Testis (tissue), 3 donors: ENCODE measurements around the gene KCNMB4. TPM values are rescaled to one million over a fixed set of nuclear protein-coding genes. Genes with fewer than 3 reads are reported as not detected.

ENCODE experiments used
- DNase-seq: peaks from one replicate; pipeline ENCODE4 v3.0.0-alpha.2; 2019
- H3K27ac ChIP-seq, 2 donors: fragments of 200-600 bp; sonication (generic); one replicate each; pipeline ENCODE4 v1.5.1; 2019
- H3K27me3 ChIP-seq: fragments of 200-600 bp; sonication (generic); one replicate; pipeline ENCODE4 v1.5.1; 2019
- H3K36me3 ChIP-seq: fragments of 200-600 bp; sonication (generic); one replicate; pipeline ENCODE4 v1.5.1; 2017; ENCODE audit warnings: low read depth; ENCODE audit errors: missing control alignments
- H3K4me1 ChIP-seq: fragments of 200-600 bp; sonication (generic); one replicate; pipeline ENCODE4 v1.5.1; 2019
- H3K4me3 ChIP-seq, 2 donors: fragments of 200-600 bp; sonication (generic); one replicate each; pipeline ENCODE4 v1.5.1; 2017 to 2019
- H3K9me3 ChIP-seq: fragments of 200-600 bp; sonication (generic); one replicate; pipeline ENCODE4 v1.5.1; 2017
- CTCF ChIP-seq, 3 experiments: fragments of 450-650 bp in 2 of 3; fragments of 200-600 bp in 1 of 3; sonication (generic) in 1 of 3; IDR thresholded peaks; one replicate each; pipeline ENCODE4 v1.5.1; 2016 to 2019; ENCODE audit warnings: antibody characterized with exemption in 3 of 3, mild to moderate bottlenecking in 2 of 3, moderate library complexity in 1 of 3
- POLR2A ChIP-seq: fragments of 450-650 bp; IDR thresholded peaks from one replicate; pipeline ENCODE4 v1.6.1; 2017; ENCODE audit warnings: antibody characterized with exemption, mild to moderate bottlenecking, moderate library complexity
- WGBS, 2 donors: methylation state at CpG; one replicate each; pipeline ENCODE4 v1.1.5; 2018; 5-methylcytosine and 5-hydroxymethylcytosine counted together
- intact Hi-C: fragments of 100-400 bp; cut with DNase I; formaldehyde crosslinking; loops from one replicate; pipeline ENCODE4 v1.15.1; 2023; ENCODE audit warnings: low total_unique reads
- polyA plus RNA-seq: library from polyadenylated mRNA; stranded (reverse); fragments of 350-450 nt; fragmentation: Illumina TruSeq; extraction: RNeasy Lipid Tissue Mini Kit (QIAGEN cat#74804); gene quantifications from one replicate; pipeline ENCODE4 v1.2.3, GENCODE V29; 2014; ENCODE audit warnings: low read depth, low replicate concordance; ENCODE audit not compliant: insufficient read depth
- total RNA-seq, 2 donors: library from RNA; depleted of rRNA; stranded (reverse); fragments of >200 nt; gene quantifications; one replicate each; pipeline ENCODE4 v1.2.3, GENCODE V29; 2016

KCNMB4 gene
- total and polyA plus RNA-seq, 3 donors from 2014 or later = 3.5 to 8.8 (median 7.1) TPM

GRCh38 chr12:70359458-70360197 lies 6.5 kb upstream of the KCNMB4 start:
- intact Hi-C loops = no loop called here
- no peaks in the 10 kb centered on the region for H3K9me3 ChIP-seq
- no peak for DNase-seq
- no peaks in the 10 kb centered on the region for H3K4me1 ChIP-seq
- no peaks in the 10 kb centered on the region for H3K27me3 ChIP-seq
- 85 to 87% methylated on average over 1 of the region's 1 CpG for WGBS, 2 donors
- H3K4me3 ChIP-seq = no peak overlapping the region
- no peak overlapping the region for H3K27ac ChIP-seq
- no peaks in the 10 kb centered on the region for H3K36me3 ChIP-seq
- TF ChIP-seq CTCF (IDR thresholded peaks at IDR 0.05) = no peak
- TF ChIP-seq POLR2A = no peak

GRCh38 chr12:70360218-70360617 lies 5.9 kb upstream of the KCNMB4 start:
- no peaks in the 10 kb centered on the region for H3K4me1 ChIP-seq
- TF ChIP-seq POLR2A = no peak
- no peak for TF ChIP-seq CTCF (IDR thresholded peaks at IDR 0.05)
- H3K27ac ChIP-seq = no peak overlapping the region
- no peaks in the 10 kb centered on the region for H3K27me3 ChIP-seq
- H3K36me3 ChIP-seq = no peaks in the 10 kb centered on the region
- no peak for DNase-seq
- H3K4me3 ChIP-seq = no peak overlapping the region
- intact Hi-C loops = no loop called here
- no peaks in the 10 kb centered on the region for H3K9me3 ChIP-seq

GRCh38 chr12:70364695-70365397 lies 1.2 kb upstream of the KCNMB4 start:
- H3K36me3 ChIP-seq = no peaks in the 10 kb centered on the region
- peak overlapping the region; percentile 79 to 85 for H3K4me3 ChIP-seq
- H3K9me3 ChIP-seq = no peaks in the 10 kb centered on the region
- WGBS, 2 donors = 28 to 29% methylated on average over 16 of the region's 16 CpGs
- peak; percentile 20 for DNase-seq
- TF ChIP-seq CTCF (IDR thresholded peaks at IDR 0.05) (no peak), POLR2A (no peak)
- H3K27ac ChIP-seq = no peak overlapping the region
- intact Hi-C loops = no loop called here
- H3K4me1 ChIP-seq = no peaks in the 10 kb centered on the region
- no peaks in the 10 kb centered on the region for H3K27me3 ChIP-seq

- H3K4me3 ChIP-seq = peak overlapping the region; percentile 79 to 85
- H3K27me3 ChIP-seq = no peaks in the 10 kb centered on the region
- WGBS, 2 donors = 0 to 2% methylated on average over 5 to 6 of the region's 6 CpGs
- TF ChIP-seq POLR2A (no peak), CTCF (IDR thresholded peaks at IDR 0.05) (no peak)
- H3K27ac ChIP-seq = no peak overlapping the region
- no peaks in the 10 kb centered on the region for H3K9me3 ChIP-seq
- H3K4me1 ChIP-seq = no peaks in the 10 kb centered on the region
- no peaks in the 10 kb centered on the region for H3K36me3 ChIP-seq
- intact Hi-C loops = no loop called here
- DNase-seq = peak; percentile 17
Measured at GRCh38 chr12:70365398-70365647, 767 bp upstream of the KCNMB4 start.
